ENCODE results near the gene SERPINB1.

Gene SERPINB1

DNA sequence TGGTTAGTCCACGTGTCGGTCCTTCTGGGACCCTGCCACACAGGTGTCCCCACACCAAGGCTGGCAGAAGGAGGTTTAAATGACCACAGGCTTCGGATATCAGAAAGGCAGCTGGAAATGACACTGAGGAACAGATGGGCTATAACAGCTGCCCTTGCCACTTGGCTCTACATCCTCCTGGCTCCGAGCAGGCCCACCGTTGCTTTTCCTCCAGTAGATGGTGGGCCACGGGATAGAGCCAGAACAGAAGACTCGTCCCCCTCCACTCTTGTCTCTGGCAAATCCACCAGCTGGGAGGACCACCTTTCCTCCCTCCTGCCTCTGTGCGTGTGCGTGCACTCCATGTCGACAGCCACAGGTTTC, 58.9 kb downstream of the SERPINB1 start:
- Histone ChIP-seq H3K4me3 (ENCODE audit: low read depth in 1 of 2, low read length in 2 of 2) (no peak overlapping the region), H3K36me3 (ENCODE audit: insufficient read depth, low read length) (peaks cover 94% of the 10 kb centered on the region), H3K27ac (ENCODE audit: low read length) (no peak overlapping the region), H3K4me1 (ENCODE audit: insufficient read depth, low read length) (no peaks in the 10 kb centered on the region), H3K4me2 (ENCODE audit: insufficient read depth, low read length) (no peak overlapping the region), H2AFZ (ENCODE audit: low read depth, low read length) (no peak overlapping the region), H3K79me2 (ENCODE audit: insufficient read depth, low read length) (peaks cover 89% of the 10 kb centered on the region), H3K9ac (ENCODE audit: low read depth, low read length) (no peak overlapping the region), H4K20me1 (ENCODE audit: insufficient read depth, low read length) (peaks cover 59% of the 10 kb centered on the region), H3K9me3 (ENCODE audit: insufficient read depth, low read length, severe bottlenecking) (no peaks in the 10 kb centered on the region), H3K27me3 (ENCODE audit: insufficient read depth, low read length, poor library complexity) (no peaks in the 10 kb centered on the region)
- no peak for DNase-seq
- ATAC-seq (ENCODE audit: insufficient read depth, low read depth): no peak
- TF ChIP-seq, protein P1, sequence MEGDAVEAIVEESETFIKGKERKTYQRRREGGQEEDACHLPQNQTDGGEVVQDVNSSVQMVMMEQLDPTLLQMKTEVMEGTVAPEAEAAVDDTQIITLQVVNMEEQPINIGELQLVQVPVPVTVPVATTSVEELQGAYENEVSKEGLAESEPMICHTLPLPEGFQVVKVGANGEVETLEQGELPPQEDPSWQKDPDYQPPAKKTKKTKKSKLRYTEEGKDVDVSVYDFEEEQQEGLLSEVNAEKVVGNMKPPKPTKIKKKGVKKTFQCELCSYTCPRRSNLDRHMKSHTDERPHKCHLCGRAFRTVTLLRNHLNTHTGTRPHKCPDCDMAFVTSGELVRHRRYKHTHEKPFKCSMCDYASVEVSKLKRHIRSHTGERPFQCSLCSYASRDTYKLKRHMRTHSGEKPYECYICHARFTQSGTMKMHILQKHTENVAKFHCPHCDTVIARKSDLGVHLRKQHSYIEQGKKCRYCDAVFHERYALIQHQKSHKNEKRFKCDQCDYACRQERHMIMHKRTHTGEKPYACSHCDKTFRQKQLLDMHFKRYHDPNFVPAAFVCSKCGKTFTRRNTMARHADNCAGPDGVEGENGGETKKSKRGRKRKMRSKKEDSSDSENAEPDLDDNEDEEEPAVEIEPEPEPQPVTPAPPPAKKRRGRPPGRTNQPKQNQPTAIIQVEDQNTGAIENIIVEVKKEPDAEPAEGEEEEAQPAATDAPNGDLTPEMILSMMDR (IDR thresholded peaks at IDR 0.05; ENCODE audit: borderline replicate concordance, extremely low read depth, low read length, poor library complexity, severe bottlenecking): no peak
- no peak for TF ChIP-seq EZH2 (IDR thresholded peaks at IDR 0.05; ENCODE audit: borderline replicate concordance, low read depth, low read length, severe bottlenecking)

DNA sequence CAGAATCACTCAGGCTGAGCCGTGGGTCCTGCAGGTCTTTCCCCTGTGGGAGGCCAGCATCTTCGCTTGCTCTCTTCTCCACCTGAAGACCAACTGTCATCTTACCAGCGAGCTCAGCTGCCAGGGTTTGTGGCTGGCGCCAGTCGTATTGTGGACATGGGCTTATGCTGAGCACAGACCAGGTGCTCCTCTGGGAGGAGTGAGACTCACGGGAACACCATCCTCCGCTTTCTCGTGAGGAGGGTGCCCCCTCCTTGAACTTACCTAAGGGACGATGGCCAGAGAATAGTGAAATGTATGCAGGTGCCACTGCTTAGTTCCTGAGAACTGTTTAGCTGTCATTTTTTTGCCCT, 59.3 kb downstream of the SERPINB1 start:
- H4K20me1 ChIP-seq (ENCODE audit: insufficient read depth, low read length): peaks cover 59% of the 10 kb centered on the region
- H3K27ac ChIP-seq (ENCODE audit: low read length): no peak overlapping the region
- H3K36me3 ChIP-seq (ENCODE audit: insufficient read depth, low read length): peaks cover 94% of the 10 kb centered on the region
- TF ChIP-seq, protein P1 (IDR thresholded peaks at IDR 0.05; ENCODE audit: borderline replicate concordance, extremely low read depth, low read length, poor library complexity, severe bottlenecking): no peak
- TF ChIP-seq EZH2 (IDR thresholded peaks at IDR 0.05; ENCODE audit: borderline replicate concordance, low read depth, low read length, severe bottlenecking): no peak
- no peak overlapping the region for H3K9ac ChIP-seq (ENCODE audit: low read depth, low read length)
- ATAC-seq (ENCODE audit: insufficient read depth, low read depth) (no peak), DNase-seq (no peak)
- no peak overlapping the region for H3K4me2 ChIP-seq (ENCODE audit: insufficient read depth, low read length)
- H3K4me1 ChIP-seq (ENCODE audit: insufficient read depth, low read length): no peaks in the 10 kb centered on the region
- H3K79me2 ChIP-seq (ENCODE audit: insufficient read depth, low read length): peaks cover 90% of the 10 kb centered on the region
- no peaks in the 10 kb centered on the region for H3K9me3 ChIP-seq (ENCODE audit: insufficient read depth, low read length, severe bottlenecking)
- H2AFZ ChIP-seq (ENCODE audit: low read depth, low read length): no peak overlapping the region
- no peaks in the 10 kb centered on the region for H3K27me3 ChIP-seq (ENCODE audit: insufficient read depth, low read length, poor library complexity)
- no peak overlapping the region for H3K4me3 ChIP-seq (ENCODE audit: low read depth in 1 of 2, low read length in 2 of 2)
